GM12865 (cell line): Measurements from ENCODE around the gene RBM42.
"Not testable (repeated sequence)": the region's sequence is repeated elsewhere in the genome, so short reads cannot be mapped to it uniquely, and the experiment has no call there.

Experiments used
- DNase-seq: peaks from one replicate; pipeline ENCODE4 v3.0.0; 2010; ENCODE audit warnings: low read depth
- H3K4me3 ChIP-seq: 2 replicates; pipeline ENCODE4 v1.5.1; 2011; ENCODE audit warnings: mild to moderate bottlenecking, low read depth, low read length, control low read depth
- TF ChIP-seq, protein P1 (sequence below): IDR thresholded peaks from 2 replicates; pipeline ENCODE4 v1.5.1; 2011; ENCODE audit warnings: low read length, control low read depth, low read depth, inconsistent platforms; ENCODE audit not compliant: insufficient read depth; ENCODE audit errors: missing control alignments

RBM42 gene

DNA sequence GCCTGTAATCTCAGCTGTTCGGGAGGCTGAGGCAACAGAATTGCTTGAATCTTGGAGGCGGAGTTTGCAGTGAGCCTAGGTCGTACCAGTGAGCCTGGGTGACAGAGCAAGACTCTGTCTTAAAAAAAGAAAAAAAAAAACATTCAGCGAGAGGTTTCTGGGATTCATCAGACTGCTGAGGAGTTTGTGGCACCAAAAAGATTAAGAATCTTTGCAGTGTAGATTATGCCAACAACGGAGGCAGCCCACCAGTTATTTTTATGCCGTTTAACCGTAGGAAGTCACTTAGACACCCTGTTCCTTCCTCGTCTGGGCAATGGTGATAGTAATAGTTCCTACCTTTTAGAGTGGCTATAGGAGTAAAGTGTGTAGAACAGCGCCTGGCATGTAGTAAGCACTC, 21.7 kb downstream of the RBM42 start:
- DNase-seq, result no peak
- no peak overlapping the region for H3K4me3 ChIP-seq
- TF ChIP-seq, protein P1, sequence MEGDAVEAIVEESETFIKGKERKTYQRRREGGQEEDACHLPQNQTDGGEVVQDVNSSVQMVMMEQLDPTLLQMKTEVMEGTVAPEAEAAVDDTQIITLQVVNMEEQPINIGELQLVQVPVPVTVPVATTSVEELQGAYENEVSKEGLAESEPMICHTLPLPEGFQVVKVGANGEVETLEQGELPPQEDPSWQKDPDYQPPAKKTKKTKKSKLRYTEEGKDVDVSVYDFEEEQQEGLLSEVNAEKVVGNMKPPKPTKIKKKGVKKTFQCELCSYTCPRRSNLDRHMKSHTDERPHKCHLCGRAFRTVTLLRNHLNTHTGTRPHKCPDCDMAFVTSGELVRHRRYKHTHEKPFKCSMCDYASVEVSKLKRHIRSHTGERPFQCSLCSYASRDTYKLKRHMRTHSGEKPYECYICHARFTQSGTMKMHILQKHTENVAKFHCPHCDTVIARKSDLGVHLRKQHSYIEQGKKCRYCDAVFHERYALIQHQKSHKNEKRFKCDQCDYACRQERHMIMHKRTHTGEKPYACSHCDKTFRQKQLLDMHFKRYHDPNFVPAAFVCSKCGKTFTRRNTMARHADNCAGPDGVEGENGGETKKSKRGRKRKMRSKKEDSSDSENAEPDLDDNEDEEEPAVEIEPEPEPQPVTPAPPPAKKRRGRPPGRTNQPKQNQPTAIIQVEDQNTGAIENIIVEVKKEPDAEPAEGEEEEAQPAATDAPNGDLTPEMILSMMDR, result no peak

DNA sequence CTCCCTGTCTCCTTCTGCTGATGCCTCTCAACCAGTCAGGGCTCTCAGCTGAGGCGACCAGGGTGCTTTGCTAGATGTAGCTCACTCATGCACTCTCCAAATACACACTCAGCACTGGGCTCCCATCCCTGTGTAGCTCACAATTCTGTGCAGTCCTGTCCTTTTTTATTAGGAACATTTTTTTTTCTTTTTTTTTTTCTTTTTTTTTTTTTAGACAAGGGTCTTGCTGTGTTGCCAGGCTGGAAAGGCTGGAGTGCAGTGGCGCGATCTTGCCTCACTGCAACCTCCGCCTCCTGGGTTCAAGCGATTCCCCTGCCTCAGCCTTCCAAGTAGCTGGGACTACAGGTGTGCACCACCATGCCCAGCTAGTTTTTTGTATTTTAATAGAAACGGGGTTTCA, 26.0 kb downstream of the RBM42 start:
- DNase-seq, H3K4me3 ChIP-seq: not testable (repeated sequence)

GRCh38 chr19:35655600-35655999, 26.8 kb downstream of the RBM42 start:
- no peak overlapping the region for H3K4me3 ChIP-seq
- TF ChIP-seq, protein P1, result no peak
- DNase-seq, result no peak

DNA sequence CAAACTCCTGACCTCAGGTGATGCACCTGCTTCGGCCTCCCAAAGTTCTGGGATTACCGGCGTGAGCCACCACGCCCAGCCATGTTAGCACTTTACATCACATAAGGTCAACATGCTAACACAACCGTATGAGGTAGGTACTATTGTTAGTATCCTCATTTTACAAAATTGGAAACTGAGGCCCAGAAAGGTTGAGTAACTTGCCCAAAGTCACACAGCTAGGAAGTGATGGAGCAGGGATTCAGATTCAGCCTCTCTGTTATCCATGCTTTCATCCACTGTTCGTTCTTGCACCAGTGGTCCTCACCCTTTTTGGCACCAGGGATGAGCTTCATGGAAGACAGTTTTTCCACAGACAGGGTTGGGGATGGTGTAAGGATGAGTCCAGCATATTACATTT, 27.9 kb downstream of the RBM42 start:
- no peak for DNase-seq
- TF ChIP-seq, protein P1, result no peak
- no peak overlapping the region for H3K4me3 ChIP-seq

DNA sequence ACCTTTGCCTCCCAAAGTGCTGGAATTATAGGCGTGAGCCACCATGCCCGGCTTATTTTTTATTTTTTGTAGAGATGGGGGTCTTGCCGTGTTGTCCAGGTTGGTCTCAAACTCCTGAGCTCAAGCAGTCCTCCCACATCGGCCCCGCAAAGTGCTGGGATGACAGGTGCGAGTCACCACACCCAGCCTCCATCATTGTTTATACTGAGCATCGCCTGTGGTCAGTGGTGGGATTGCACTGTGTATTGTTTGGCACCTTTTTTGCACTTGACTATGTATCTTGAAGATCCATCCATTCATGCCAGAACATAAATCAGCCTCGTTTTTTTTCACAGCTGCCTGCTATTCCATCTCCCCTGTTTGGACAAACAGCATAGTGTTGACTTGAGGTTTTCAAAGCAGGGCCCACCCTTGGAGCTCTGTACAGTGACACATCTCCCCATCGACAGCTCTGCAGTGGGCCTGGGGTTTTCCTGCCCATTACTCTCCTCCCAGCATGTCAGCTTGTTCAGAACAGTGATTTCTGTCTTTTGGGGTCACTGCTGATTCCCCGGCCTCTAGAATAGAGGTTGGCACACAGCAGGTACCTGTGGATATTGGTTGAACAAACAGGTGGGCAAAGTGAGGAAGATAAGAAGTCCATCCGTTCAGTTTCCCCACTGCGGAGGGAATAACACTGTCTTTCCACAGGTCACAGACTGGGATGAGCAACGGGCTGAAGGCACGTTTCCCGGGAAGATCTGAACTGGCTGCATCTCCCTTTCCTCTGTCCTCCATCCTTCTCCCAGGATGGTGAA, 29.3 kb downstream of the RBM42 start:
- TF ChIP-seq, protein P1, result no peak
- no peak for DNase-seq

GRCh38 chr19:35661995-35662340, 33.1 kb downstream of the RBM42 start:
- no peak overlapping the region for H3K4me3 ChIP-seq
- TF ChIP-seq, protein P1, result no peak
- DNase-seq, result no peak

More for the DNA sequence above, 29.3 kb downstream of the RBM42 start:
- H3K4me3 ChIP-seq, result no peak overlapping the region

DNA sequence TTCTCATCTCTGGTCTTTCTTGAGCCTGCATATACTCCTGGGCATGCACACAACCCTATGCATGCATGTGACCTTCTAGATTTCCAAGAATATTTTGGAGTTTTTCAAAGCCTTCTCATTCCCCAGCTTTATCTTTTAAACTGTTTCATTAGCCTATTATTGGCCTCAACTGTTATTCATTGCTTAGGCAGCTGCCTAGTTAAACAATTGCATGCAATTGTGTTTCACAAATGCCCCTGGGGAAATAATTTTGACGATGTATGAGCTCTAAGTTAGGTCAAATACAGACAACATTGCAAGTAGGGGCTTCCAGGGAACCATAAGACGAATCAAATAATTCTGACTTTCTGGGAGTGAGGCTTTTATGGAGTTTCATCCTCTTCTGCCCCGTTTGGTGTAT, 35.1 kb downstream of the RBM42 start:
- TF ChIP-seq, protein P1, result no peak
- DNase-seq, result no peak
- H3K4me3 ChIP-seq, result no peak overlapping the region

DNA sequence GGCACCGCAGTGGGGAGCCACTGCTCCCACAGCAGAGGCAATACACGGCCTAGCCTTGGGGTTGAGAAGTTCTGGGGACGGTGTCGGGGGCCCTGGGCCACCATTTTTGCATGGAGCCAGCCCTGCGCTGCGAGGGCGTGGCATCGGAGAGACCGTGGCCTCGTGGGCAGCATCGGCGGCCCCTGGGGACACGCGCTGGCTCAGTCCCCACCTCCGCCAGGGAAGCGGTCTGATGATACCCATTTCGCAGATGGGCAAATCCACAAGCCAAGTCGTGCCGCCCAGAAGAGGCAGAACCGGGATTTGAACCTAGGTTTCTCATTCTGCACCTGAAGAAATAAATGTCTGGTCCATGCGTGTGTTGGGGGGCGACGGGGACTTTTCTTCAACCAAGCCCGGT, 36.3 kb downstream of the RBM42 start:
- no peak overlapping the region for H3K4me3 ChIP-seq
- no peak for DNase-seq
- TF ChIP-seq, protein P1, result no peak
